GM03348 (cell line): Measurements from ENCODE around the gene PQBP1.

Experiments
- DNase-seq: peaks from one replicate; pipeline ENCODE4 v3.0.0; 2012; ENCODE audit warnings: low spot score

The PQBP1 gene

GRCh38 chrX:48923771-48924170 is 26.0 kb downstream of the PQBP1 start:
- no peak for DNase-seq

GRCh38 chrX:48924270-48924669 is 26.5 kb downstream of the PQBP1 start:
- DNase-seq: no peak

GRCh38 chrX:48927123-48927522 is 29.4 kb downstream of the PQBP1 start:
- DNase-seq: no peak

- DNase-seq: no peak
Measured at GRCh38 chrX:48927736-48928382, 30.1 kb downstream of the PQBP1 start.

- no peak for DNase-seq
Measured at GRCh38 chrX:48933757-48934156, 36.0 kb downstream of the PQBP1 start.

GRCh38 chrX:48934581-48935300 is 37.0 kb downstream of the PQBP1 start:
- DNase-seq: no peak

GRCh38 chrX:48935301-48935670 is 37.6 kb downstream of the PQBP1 start:
- DNase-seq: no peak

GRCh38 chrX:48936429-48937053 is 38.8 kb downstream of the PQBP1 start:
- no peak for DNase-seq

GRCh38 chrX:48937054-48937907 is 39.6 kb downstream of the PQBP1 start:
- peak; percentile 19 for DNase-seq

GRCh38 chrX:48938721-48939425 is 41.1 kb downstream of the PQBP1 start:
- no peak for DNase-seq

GRCh38 chrX:48939524-48940228 is 41.9 kb downstream of the PQBP1 start:
- DNase-seq: no peak

GRCh38 chrX:48940404-48940955 is 42.8 kb downstream of the PQBP1 start:
- no peak for DNase-seq

- no peak for DNase-seq
Measured at GRCh38 chrX:48942895-48943294, 45.2 kb downstream of the PQBP1 start.

- peak; percentile 65 for DNase-seq
Measured at GRCh38 chrX:48945517-48946348, 48.0 kb downstream of the PQBP1 start.

- no peak for DNase-seq
Measured at GRCh38 chrX:48948589-48948988, 50.9 kb downstream of the PQBP1 start.
